NCI-H524 (cell line): Measurements from ENCODE around the gene MYO7B.
A peak's percentile ranks its signal among the peaks of the same experiment; 100 is the strongest.

Experiments used
- DNase-seq, 2 experiments: peaks; one replicate each; lab custom pipeline; 2025; lab: John Stamatoyannopoulos, UW

MYO7B gene

GRCh38 chr2:127626175-127626574 lies 90.7 kb downstream of the MYO7B start:
- DNase-seq, result no peak

DNA sequence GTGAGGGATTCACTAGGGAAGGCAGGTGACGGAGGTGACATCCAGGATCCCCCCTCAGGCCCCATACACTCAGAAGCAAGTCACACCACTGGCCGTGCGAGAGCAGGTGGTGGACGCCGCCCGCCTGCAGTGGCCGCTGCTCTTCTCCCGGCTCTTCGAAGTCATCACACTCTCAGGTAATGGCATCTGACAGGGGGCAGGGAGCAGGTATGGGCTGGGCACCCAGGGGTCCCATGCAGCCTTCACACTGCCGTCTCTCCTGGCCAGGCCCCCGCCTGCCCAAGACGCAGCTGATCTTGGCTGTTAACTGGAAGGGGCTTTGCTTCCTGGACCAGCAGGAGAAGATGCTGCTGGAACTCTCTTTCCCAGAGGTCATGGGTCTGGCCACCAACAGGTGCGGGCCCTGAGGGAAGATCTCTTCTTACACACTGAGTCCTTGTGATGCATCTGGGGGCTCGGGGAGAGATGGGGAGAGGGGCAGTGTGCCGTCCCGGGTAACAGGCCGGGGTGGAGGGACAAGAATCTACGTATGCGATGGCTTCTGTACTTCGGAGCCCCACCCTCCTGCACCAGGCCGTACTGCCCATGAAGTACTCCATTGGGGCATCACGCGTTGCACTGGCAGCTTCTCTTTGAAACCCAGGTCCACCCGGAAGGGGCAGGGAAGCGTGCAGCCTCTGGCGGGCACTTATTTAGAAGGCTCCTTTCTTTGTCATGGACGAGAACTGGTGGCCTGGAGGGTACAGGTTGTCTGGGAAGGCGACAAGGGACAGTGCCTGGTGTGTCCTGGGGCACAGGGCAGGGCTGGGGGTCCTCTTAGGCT lies 91.6 kb downstream of the MYO7B start:
- no peak for DNase-seq

DNA sequence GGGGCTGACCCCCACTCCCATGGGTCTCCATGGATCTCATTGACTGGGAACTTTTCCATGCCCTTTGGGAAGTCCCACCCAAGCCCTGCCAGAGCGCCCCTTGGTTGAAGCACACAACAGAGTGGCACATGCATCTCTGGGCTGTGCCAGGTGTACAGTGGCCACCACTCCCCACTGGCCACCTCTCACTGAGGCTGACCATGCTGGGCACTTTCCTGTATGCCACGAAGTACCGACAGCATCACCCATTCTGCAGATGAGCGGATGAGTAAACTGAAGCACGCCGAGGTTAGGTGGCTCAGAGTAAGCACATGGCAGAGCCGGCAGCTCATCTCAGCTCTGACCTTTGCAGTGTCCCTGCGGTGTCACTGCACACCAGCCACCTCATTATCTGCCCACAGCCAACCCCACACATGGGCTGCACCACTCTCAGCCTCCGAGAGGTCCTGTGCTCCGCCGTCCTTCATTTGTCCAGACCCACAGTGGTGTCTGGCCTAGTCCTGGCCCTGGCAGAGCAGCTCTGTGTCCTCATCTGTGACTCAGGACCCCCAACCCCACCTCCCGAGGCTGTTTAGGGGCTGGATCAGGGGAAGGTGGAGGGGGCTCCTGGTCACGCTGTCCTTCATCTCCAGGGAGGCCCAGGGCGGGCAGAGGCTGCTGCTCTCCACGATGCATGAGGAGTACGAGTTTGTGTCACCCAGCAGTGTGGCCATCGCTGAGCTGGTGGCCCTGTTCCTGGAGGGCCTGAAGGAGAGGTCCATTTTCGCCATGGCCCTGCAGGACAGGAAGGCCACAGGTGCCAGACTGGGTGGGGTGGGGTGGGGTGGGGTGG lies 92.5 kb downstream of the MYO7B start:
- no peak for DNase-seq

GRCh38 chr2:127628767-127629614 lies 93.5 kb downstream of the MYO7B start:
- DNase-seq, result no peak

DNA sequence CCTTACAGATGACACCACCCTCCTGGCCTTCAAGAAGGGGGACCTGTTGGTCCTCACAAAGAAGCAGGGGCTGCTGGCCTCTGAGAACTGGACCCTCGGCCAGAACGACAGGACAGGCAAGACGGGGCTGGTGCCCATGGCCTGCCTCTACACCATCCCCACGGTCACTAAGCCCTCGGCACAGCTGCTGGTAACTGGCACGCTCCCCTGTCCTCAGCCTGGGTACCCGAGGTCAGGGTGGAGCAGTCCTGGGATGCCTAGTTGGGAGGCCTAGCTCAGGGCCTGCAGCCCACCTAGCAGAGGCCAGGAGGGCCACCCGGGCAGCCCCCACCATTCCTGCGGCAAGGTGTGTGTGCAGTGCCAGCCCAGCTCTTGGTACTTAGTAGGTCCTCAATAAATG lies 94.2 kb downstream of the MYO7B start:
- no peak for DNase-seq

DNA sequence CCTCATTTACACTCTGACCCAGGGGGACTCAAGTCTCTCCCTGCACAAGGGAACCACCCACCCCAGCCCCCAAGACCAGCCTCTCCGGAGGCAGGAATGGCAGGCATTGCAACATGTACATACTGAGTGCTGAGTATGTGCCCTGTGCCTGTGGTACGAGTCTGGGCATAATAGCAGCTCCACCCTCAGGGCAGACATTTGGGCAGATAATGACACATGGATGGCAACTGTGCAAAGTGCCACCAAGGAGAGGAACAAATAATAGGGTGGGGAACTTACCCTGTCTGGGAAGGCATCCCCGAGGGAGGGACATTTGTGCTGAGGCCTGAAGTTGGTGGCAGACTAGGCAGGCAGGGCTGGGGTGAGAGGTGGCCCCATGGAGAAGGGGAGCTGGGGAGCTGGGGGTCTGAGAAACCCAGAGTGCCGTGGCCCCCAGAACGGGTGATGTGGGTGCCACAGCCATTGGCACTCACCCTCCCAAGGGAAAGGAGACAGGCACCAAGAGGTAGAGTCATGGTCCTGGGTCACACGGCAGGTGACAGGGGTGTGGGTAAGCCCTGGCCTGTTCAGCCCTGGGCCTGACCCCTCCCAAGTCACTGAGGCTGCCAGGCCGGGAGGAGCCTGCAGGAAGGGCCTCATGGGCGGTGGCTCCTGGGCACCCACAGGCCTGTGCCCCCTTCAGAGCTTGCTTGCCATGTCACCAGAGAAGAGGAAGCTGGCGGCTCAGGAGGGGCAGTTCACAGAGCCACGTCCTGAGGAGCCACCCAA lies 94.8 kb downstream of the MYO7B start:
- DNase-seq, result no peak

GRCh38 chr2:127630864-127631540 lies 95.5 kb downstream of the MYO7B start:
- DNase-seq, result no peak

DNA sequence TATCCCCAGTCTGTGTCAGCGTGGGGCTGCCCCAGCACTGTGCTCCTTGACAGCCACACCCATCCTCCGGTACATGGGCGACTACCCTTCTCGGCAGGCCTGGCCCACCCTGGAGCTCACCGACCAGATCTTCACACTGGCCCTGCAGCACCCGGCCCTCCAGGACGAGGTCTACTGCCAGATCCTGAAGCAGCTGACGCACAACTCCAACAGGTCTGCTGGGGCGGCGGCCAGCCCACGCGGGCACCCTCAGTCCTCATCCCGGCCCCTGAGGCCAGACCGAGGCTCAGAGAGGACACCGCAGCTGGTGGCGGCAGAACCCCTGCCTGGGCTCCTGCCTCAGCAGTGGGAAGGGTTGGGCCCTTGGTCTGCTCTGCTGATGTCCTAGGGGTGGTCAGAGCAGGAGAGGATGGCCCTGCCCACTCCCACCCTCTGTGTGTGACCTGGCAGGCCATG lies 96.1 kb downstream of the MYO7B start:
- DNase-seq, result no peak

DNA sequence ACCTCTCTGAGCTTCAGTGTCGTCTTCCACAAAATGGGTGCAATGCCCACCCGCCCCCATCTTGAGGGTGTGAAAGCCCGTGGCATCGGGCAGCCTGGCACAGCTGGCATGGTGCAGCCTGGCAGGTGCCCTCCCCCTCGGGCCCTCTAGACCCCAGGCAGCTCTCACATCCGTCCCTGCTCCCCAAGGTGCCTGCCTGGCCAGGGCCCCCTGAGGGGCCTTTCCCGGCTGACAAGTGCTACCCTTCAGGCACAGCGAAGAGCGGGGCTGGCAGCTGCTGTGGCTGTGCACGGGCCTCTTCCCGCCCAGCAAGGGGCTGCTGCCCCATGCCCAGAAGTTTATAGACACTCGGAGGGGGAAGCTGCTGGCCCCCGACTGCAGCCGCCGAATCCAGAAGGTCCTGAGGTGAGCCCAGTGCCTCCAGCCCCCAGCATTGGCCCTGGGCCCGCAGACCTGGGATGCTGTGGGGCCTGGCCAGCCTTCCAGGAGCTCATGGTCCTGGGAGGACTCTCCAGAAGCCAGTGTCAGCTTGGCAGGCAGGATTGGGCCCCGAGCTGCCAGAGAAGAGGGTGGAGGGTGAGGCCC lies 96.6 kb downstream of the MYO7B start:
- no peak for DNase-seq

GRCh38 chr2:127632592-127633489 lies 97.4 kb downstream of the MYO7B start:
- DNase-seq, result no peak

GRCh38 chr2:127633556-127634065 lies 98.1 kb downstream of the MYO7B start:
- DNase-seq, result no peak

DNA sequence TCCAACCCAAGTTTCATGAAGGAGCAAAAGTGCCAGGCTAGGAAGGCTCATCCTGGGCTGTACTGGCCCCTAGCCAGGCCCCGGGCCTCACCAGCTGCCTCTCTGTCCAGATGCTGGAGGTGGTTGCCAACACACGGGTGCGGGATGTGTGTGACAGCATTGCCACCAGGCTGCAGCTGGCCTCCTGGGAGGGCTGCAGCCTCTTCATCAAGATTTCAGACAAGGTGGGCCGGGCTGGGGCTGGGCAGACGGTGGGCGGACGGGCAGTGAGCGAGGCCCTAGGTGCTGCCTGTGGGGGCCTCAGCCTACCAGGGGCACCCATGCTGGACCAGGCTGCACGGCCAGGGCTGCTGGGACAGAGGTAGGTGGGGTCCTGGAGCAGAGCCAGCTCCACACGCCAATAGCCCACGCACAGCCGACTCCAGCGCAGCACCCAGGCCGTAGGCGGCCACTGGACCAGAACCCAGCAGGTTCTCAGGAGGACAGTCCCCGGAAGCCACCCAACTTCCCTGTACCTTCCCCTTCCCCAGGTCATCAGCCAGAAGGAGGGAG lies 98.7 kb downstream of the MYO7B start:
- DNase-seq, result peak; percentile 41 to 80

DNA sequence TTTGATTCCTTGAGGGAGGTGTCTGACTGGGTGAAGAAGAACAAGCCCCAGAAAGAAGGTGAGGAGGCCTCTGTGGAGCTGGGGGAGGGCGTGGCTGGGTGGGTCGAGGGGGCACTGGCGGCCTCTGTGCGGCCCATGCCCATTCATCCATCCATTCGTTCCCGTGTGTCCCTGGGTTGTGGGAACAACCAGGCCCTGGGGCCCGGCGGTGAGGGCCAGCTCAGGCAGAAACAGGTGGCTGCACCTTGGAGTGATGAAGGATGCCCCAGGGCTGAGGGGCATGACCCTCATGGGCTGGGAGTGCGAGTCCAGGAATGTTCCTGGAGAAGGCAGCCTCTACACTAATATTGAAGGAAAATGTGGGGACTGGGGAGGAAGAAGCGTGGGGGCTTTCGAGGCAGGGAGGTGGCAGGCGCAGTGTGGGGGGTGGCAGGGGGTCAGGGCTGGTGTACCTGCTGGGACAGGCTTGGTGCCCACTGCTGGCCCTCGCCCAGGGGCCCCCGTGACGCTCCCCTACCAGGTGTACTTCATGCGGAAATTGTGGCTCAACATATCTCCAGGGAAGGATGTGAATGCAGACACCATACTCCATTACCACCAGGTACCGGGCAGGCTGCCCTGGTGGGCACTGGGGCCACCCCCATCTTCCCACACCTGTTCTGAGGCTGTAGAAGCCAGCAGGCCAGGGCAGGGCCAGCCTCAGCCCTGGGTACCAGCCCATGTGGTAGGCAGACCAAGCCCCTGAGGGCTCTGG lies 99.3 kb downstream of the MYO7B start:
- no peak for DNase-seq

GRCh38 chr2:127635380-127636237 lies 100.1 kb downstream of the MYO7B start:
- no peak for DNase-seq

GRCh38 chr2:127636248-127637235 lies 101.1 kb downstream of the MYO7B start:
- DNase-seq, result no peak

GRCh38 chr2:127637236-127637630 lies 101.8 kb downstream of the MYO7B start:
- DNase-seq, result no peak
